Measurements from ENCODE around the gene KCNJ14.
"Not testable (repeated sequence)": the region's sequence is repeated elsewhere in the genome, so short reads cannot be mapped to it uniquely, and the experiment has no call there.

KCNJ14 gene

GRCh38 chr19:48473161-48473966 lies 18.0 kb downstream of the KCNJ14 start:
- DNase-seq: no peak

GRCh38 chr19:48474084-48474592 lies 18.8 kb downstream of the KCNJ14 start:
- DNase-seq: no peak

- no peak for DNase-seq
Observed at GRCh38 chr19:48475369-48476068, 20.1 kb downstream of the KCNJ14 start.

- no peak for DNase-seq
Observed at GRCh38 chr19:48476176-48476575, 20.8 kb downstream of the KCNJ14 start.

- no peak for DNase-seq
Observed at GRCh38 chr19:48477067-48477685, 21.8 kb downstream of the KCNJ14 start.

- no peak for DNase-seq
Observed at GRCh38 chr19:48477698-48478338, 22.4 kb downstream of the KCNJ14 start.

- no peak for DNase-seq
Observed at GRCh38 chr19:48478339-48479256, 23.2 kb downstream of the KCNJ14 start.

GRCh38 chr19:48479686-48480085 lies 24.3 kb downstream of the KCNJ14 start:
- no peak for DNase-seq

- DNase-seq: no peak
Observed at GRCh38 chr19:48480183-48480557, 24.8 kb downstream of the KCNJ14 start.

GRCh38 chr19:48480558-48481500 lies 25.5 kb downstream of the KCNJ14 start:
- peak; percentile 32 for DNase-seq

GRCh38 chr19:48481846-48482639 lies 26.7 kb downstream of the KCNJ14 start:
- peak; percentile 38 for DNase-seq

GRCh38 chr19:48483301-48483700 lies 27.9 kb downstream of the KCNJ14 start:
- no peak for DNase-seq

GRCh38 chr19:48484247-48484893 lies 29.0 kb downstream of the KCNJ14 start:
- DNase-seq: no peak

- DNase-seq: no peak
Observed at GRCh38 chr19:48484931-48485612, 29.7 kb downstream of the KCNJ14 start.

- not testable (repeated sequence) for DNase-seq
Observed at GRCh38 chr19:48486706-48487105, 31.3 kb downstream of the KCNJ14 start.

GRCh38 chr19:48487544-48487943 lies 32.2 kb downstream of the KCNJ14 start:
- no peak for DNase-seq

GRCh38 chr19:48487948-48488347 lies 32.6 kb downstream of the KCNJ14 start:
- DNase-seq: peak; percentile 92

GRCh38 chr19:48488478-48488877 lies 33.1 kb downstream of the KCNJ14 start:
- DNase-seq: not testable (repeated sequence)
